ENCODE data around the gene KDM8. TPM values are rescaled to one million over a fixed set of nuclear protein-coding genes. Genes with fewer than 3 reads are reported as not detected.

KDM8 gene
- total RNA-seq, 1 donor from 2014 or later, result 9.9 TPM

GRCh38 chr16:27193300-27193990 is 9.9 kb upstream of the KDM8 start:
- H3K27me3 ChIP-seq (ENCODE audit: control insufficient read depth, insufficient read depth, low read length), result peaks cover 7% of the 10 kb centered on the region
- no peak for TF ChIP-seq CTCF (IDR thresholded peaks at IDR 0.05; ENCODE audit: insufficient read depth, low read length, poor library complexity, severe bottlenecking)
- no peak overlapping the region for H3K4me3 ChIP-seq (ENCODE audit: low read depth, low read length)
- no peak for DNase-seq (ENCODE audit: low read depth)
- no peaks in the 10 kb centered on the region for H3K36me3 ChIP-seq (ENCODE audit: control insufficient read depth, insufficient read depth, low read length)

DNA sequence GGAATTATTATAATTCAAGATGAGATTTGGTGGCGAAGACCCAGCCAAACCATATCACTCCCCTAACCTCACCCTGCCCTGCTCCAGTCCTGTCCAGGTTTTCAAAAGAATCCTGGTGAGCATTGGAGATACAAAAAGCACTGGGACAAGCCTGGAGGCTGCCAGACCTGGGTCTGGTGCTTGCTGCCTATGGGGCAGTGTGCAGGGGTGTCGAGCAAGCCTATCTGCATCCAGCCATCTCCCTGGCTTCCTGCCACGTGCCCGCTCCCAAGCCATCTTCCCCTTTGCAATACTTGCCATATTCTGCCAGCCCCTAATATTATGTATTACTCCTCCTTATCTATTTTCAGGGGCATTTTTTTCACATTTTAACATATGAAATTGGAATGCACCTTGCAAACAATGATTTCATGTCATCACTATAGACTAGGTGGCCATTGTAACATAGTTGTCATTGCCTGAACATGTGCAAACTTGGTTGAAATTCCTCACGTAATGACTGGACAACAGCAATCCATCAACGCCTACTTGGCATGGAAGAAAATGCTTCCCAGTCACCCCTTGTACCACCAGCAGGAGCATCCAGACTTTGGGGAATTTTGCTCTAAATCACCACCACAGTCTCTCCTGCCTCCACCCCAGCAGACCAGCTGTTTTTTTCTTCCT is 8.1 kb upstream of the KDM8 start:
- H3K27me3 ChIP-seq (ENCODE audit: control insufficient read depth, insufficient read depth, low read length), result no peaks in the 10 kb centered on the region
- H3K36me3 ChIP-seq (ENCODE audit: control insufficient read depth, insufficient read depth, low read length), result no peaks in the 10 kb centered on the region
- TF ChIP-seq CTCF (IDR thresholded peaks at IDR 0.05; ENCODE audit: insufficient read depth, low read length, poor library complexity, severe bottlenecking), result no peak
- no peak for DNase-seq (ENCODE audit: low read depth)
- H3K4me3 ChIP-seq (ENCODE audit: low read depth, low read length), result no peak overlapping the region

GRCh38 chr16:27195941-27196595 is 7.3 kb upstream of the KDM8 start:
- TF ChIP-seq CTCF (IDR thresholded peaks at IDR 0.05; ENCODE audit: insufficient read depth, low read length, poor library complexity, severe bottlenecking), result no peak
- Histone ChIP-seq H3K4me3 (ENCODE audit: low read depth, low read length) (no peak overlapping the region), H3K36me3 (ENCODE audit: control insufficient read depth, insufficient read depth, low read length) (no peaks in the 10 kb centered on the region), H3K27me3 (ENCODE audit: control insufficient read depth, insufficient read depth, low read length) (no peaks in the 10 kb centered on the region)
- no peak for DNase-seq (ENCODE audit: low read depth)

DNA sequence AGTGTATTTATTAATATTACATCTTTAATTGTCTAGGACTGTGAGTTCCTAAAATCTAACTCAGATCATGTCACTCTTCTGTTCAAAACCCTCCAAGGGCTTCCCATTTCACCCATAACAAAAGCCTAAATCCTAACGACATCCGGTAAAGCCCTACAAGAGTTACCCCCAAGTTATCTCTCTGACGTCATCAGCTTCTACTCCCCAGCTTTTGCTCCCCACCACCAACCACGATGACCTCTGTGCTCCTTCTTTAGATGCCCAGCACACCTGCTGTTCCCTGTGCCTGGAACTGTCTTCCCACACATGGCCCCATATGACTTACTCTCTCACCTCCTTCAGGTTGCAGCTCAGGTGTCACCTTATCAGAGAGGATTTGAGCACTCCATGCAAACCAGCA is 6.3 kb upstream of the KDM8 start:
- DNase-seq (ENCODE audit: low read depth), result no peak
- no peak for TF ChIP-seq CTCF (IDR thresholded peaks at IDR 0.05; ENCODE audit: insufficient read depth, low read length, poor library complexity, severe bottlenecking)
- H3K27me3 ChIP-seq (ENCODE audit: control insufficient read depth, insufficient read depth, low read length), result no peaks in the 10 kb centered on the region

DNA sequence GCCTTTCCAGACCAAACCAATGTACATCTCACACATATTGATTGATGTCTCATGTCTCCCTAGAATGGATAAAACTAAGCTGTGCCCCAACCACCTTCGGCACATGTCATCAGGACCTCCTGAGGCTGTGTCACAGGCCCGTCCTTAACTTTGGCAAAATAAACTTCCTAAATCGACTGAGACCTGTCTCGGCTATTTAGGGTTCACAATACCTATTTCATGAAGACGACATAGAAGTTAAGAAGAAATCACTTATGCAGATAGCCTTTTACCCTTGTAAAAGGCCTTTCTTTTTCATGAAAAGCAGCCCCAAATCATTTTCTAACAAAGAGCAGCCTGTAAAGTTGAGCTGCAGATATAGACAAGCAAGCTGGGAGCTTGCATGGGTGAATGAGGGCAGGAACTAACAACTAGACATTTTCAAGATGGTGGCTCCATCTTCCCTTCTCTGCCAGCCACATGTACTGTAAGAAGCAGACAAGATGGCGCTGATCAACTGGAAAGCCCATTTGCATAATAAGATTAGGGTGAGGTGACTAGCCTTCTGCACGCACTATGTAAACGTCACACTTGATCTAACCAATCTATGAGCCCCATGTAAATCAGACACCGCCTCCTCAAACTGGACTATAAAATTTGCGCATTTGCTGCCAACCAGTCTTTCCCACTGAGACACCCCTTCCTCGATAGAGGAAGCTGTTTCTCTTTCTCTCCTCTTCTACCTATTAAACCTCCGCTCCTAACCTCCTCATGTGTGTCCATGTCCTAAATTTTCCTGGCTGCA is 4.7 kb upstream of the KDM8 start:
- TF ChIP-seq CTCF (IDR thresholded peaks at IDR 0.05; ENCODE audit: insufficient read depth, low read length, poor library complexity, severe bottlenecking), result no peak
- DNase-seq (ENCODE audit: low read depth), result no peak
- no peaks in the 10 kb centered on the region for H3K27me3 ChIP-seq (ENCODE audit: control insufficient read depth, insufficient read depth, low read length)
- no peaks in the 10 kb centered on the region for H3K36me3 ChIP-seq (ENCODE audit: control insufficient read depth, insufficient read depth, low read length)
- no peak overlapping the region for H3K4me3 ChIP-seq (ENCODE audit: low read depth, low read length)

More for the DNA sequence above, 6.3 kb upstream of the KDM8 start:
- Histone ChIP-seq H3K36me3 (ENCODE audit: control insufficient read depth, insufficient read depth, low read length) (no peaks in the 10 kb centered on the region), H3K4me3 (ENCODE audit: low read depth, low read length) (no peak overlapping the region)
